ENCODE data around the gene SYAP1. TPM values are rescaled to one million over a fixed set of nuclear protein-coding genes. Genes with fewer than 3 reads are reported as not detected.
A peak's percentile ranks its signal among the peaks of the same experiment; 100 is the strongest.

The SYAP1 gene
- total and polyA plus RNA-seq, 9 of the 15 experiments (the other 6 are each of a cell fraction or from before 2014, with no cell fraction given): 5.7 to 35.3 (median 27.6) TPM

DNA sequence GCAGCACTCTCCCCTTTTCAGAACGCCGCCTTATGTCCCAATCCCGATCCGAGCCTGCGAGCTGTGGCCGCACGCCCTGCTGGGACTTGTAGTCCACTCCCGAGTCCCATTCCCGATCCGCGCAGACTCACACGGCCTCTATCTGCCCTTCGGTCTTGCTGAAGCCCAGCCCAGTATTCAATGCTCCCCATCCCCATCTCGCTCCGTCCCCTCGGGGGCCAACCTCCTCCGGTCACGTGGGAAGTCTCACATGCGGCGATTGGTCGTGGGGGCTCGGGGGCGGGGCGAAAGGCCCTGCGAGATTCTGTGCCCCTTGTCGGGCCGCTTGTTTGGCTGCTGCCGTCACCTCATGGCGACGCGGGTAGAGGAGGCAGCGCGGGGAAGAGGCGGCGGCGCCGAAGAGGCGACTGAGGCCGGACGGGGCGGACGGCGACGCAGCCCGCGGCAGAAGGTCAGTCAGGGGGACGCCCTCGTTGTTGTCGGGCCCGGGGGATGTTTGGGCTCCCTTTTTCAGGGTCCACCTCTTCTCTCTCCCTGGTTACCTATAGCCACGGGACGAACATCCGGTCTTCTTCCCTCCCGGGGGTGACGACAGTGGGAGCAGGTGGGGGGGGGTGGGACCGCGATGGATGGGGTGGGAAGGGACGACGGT is 66.9 kb downstream of the SYAP1 start, which contains the start of gene TXLNG (continued):
- TF ChIP-seq, protein P1, sequence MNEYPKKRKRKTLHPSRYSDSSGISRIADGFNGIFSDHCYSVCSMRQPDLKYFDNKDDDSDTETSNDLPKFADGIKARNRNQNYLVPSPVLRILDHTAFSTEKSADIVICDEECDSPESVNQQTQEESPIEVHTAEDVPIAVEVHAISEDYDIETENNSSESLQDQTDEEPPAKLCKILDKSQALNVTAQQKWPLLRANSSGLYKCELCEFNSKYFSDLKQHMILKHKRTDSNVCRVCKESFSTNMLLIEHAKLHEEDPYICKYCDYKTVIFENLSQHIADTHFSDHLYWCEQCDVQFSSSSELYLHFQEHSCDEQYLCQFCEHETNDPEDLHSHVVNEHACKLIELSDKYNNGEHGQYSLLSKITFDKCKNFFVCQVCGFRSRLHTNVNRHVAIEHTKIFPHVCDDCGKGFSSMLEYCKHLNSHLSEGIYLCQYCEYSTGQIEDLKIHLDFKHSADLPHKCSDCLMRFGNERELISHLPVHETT (CRISPR knock-in tag; conservative IDR thresholded peaks at IDR 0.05 in 1 of 2, IDR thresholded peaks at IDR 0.05 in 1 of 2): peak in 1 of 2 experiments; percentile 51; a peak in 1 of 4 replicates
- no peak for TF ChIP-seq FOXM1 (IDR thresholded peaks at IDR 0.05; ENCODE audit: low read depth)
- TF ChIP-seq FOXM1 (CRISPR knock-in tag; IDR thresholded peaks at IDR 0.05; ENCODE audit: low read depth): no peak
- no peak for TF ChIP-seq ARID2 (IDR thresholded peaks at IDR 0.05)
- no peak for TF ChIP-seq EGR1 (conservative IDR thresholded peaks at IDR 0.05)
- peak; percentile 87 for TF ChIP-seq SUPT5H (IDR thresholded peaks at IDR 0.05)
- TF ChIP-seq TEAD2 (tag; IDR thresholded peaks at IDR 0.05): no peak
- TF ChIP-seq, protein P2, sequence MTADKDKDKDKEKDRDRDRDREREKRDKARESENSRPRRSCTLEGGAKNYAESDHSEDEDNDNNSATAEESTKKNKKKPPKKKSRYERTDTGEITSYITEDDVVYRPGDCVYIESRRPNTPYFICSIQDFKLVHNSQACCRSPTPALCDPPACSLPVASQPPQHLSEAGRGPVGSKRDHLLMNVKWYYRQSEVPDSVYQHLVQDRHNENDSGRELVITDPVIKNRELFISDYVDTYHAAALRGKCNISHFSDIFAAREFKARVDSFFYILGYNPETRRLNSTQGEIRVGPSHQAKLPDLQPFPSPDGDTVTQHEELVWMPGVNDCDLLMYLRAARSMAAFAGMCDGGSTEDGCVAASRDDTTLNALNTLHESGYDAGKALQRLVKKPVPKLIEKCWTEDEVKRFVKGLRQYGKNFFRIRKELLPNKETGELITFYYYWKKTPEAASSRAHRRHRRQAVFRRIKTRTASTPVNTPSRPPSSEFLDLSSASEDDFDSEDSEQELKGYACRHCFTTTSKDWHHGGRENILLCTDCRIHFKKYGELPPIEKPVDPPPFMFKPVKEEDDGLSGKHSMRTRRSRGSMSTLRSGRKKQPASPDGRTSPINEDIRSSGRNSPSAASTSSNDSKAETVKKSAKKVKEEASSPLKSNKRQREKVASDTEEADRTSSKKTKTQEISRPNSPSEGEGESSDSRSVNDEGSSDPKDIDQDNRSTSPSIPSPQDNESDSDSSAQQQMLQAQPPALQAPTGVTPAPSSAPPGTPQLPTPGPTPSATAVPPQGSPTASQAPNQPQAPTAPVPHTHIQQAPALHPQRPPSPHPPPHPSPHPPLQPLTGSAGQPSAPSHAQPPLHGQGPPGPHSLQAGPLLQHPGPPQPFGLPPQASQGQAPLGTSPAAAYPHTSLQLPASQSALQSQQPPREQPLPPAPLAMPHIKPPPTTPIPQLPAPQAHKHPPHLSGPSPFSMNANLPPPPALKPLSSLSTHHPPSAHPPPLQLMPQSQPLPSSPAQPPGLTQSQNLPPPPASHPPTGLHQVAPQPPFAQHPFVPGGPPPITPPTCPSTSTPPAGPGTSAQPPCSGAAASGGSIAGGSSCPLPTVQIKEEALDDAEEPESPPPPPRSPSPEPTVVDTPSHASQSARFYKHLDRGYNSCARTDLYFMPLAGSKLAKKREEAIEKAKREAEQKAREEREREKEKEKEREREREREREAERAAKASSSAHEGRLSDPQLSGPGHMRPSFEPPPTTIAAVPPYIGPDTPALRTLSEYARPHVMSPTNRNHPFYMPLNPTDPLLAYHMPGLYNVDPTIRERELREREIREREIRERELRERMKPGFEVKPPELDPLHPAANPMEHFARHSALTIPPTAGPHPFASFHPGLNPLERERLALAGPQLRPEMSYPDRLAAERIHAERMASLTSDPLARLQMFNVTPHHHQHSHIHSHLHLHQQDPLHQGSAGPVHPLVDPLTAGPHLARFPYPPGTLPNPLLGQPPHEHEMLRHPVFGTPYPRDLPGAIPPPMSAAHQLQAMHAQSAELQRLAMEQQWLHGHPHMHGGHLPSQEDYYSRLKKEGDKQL (CRISPR knock-in tag; IDR thresholded peaks at IDR 0.05; ENCODE audit: borderline replicate concordance): no peak
- no peak for TF ChIP-seq SNIP1 (IDR thresholded peaks at IDR 0.05; ENCODE audit: low read depth)
- TF ChIP-seq SMAD3 (CRISPR knock-in tag; conservative IDR thresholded peaks at IDR 0.05): no peak
- TF ChIP-seq PYGO2 (tag; IDR thresholded peaks at IDR 0.05): no peak
- 0 out of 2 replicates have a peak, but pooled peaks have one; percentile 46 for TF ChIP-seq ESRRA (IDR thresholded peaks at IDR 0.05; ENCODE audit: borderline replicate concordance, low read depth)
- TF ChIP-seq KDM5B (IDR thresholded peaks at IDR 0.05; ENCODE audit: insufficient replicate concordance, low read depth, low read length): peak; percentile 85
- peak; percentile 60; the same call in 1 of the 2 replicates for TF ChIP-seq MBD2 (IDR thresholded peaks at IDR 0.05; ENCODE audit: borderline replicate concordance, low read depth)
- peak; percentile 95 for TF ChIP-seq CREB1 (IDR thresholded peaks at IDR 0.05)
- TF ChIP-seq CREB1 (CRISPR knock-in tag; IDR thresholded peaks at IDR 0.05): peak; percentile 94
- TF ChIP-seq, protein P3, sequence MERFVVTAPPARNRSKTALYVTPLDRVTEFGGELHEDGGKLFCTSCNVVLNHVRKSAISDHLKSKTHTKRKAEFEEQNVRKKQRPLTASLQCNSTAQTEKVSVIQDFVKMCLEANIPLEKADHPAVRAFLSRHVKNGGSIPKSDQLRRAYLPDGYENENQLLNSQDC (CRISPR knock-in tag; IDR thresholded peaks at IDR 0.05): no peak
- TF ChIP-seq TOE1 (IDR thresholded peaks at IDR 0.05; ENCODE audit: borderline replicate concordance): peak; percentile 95
- TF ChIP-seq TOE1 (CRISPR knock-in tag; IDR thresholded peaks at IDR 0.05; ENCODE audit: borderline replicate concordance, low read depth): no peak

Data from K562 (cell line).